GM18508 (cell line): ENCODE measurements around the gene WBP1L.
"Not testable (repeated sequence)": the region's sequence is repeated elsewhere in the genome, so short reads cannot be mapped to it uniquely, and the experiment has no call there.

ENCODE experiments used
- ATAC-seq: cut with Tn5 transposase; IDR thresholded peaks from one replicate; pipeline ENCODE4 v1.9.1; 2021; ENCODE audit warnings: moderate number of reproducible peaks; ENCODE audit not compliant: insufficient read depth, unreplicated experiment

The WBP1L gene

DNA sequence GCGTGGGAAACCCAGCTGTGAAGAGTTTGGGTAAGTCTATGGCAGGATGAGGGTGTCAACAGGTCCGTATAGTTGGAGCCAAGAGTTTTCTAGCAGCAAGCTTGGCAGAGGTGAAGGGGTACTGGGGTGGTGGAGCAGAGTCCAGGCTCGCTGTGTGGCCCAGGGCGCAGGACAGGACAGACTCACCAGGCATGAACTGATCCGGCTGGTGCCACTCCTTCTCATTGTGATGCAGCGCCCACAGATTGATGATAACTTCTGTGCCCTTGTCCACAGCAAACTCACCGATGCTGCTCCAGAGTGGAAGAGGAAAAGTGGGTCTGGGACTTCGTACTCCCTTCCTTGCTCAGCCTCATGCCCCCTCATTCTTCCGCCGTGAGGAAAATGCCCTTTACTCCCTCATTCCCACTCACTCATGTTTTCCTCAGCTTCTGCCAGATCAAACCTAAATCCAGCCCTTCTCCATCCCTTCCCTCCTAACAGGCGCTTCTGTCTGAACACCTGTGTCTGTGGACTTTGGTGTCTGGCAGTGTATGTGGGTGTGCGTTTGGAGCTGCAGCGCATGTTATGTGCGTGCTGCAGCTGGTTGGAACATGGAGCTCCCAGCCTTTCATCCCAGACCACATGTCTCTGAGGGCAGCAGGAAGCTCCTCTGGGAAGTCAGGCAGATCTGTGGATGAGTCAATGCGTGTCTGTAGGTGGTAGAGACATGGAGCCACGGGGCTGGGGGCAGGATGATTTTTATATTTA lies 87.7 kb downstream of the WBP1L start:
- no peak for ATAC-seq

DNA sequence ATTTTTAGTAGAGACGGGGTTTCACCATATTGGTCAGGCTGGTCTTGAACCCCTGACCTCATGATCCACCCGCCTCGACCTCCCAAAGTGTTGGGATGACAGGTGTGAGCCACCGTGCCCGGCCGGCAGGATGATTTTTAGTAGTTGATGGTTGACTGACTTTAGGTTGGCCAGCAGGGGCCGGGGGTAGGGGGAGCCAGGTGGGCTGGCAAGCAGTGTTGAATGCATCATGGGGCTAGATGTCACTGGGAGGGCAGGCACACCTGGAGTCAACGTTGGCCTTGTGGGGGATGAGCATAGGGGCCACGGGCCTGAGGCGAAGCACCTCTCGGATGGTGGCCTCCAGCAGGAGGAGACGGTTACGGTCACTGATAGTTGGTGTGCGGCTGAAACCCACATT lies 88.5 kb downstream of the WBP1L start:
- ATAC-seq, result no peak

DNA sequence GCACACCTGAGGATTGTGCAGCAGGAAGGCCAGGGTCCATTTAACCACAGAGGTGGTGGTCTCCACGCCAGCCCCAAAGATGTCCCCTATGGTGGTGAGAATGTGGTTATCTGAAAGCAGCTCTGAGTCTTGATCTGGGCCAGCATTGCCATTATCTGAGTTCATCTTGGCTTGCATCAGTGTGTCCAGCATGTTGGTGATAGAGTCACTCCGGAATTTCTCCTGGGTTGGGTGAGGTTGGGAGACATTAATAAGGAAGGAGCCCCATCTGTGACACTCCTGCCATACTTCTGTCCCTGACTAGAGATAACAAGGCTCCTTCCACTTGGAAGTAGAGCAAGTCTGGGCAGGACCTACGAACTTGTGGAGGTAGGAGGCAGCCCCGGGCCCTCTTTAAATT lies 89.2 kb downstream of the WBP1L start:
- no peak for ATAC-seq

DNA sequence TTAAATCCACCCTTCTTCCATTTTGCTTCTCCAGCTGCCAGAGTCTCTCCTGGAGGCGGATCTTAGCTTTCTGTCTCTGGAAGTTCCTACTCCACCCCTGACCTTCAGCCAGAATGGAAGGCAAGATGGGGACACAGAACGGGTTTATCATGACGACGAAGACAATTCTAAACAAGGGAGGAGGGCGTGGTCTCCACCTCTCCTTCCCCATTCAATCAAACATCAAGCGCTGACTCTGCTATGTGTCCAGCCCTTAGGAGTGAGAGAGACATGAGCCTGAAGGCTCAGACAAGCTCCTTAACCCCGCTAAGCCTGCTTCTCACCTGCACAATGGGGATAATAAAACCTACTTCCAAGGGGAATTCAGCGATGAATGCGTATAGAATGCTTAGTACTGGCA lies 90.4 kb downstream of the WBP1L start:
- ATAC-seq, result no peak

DNA sequence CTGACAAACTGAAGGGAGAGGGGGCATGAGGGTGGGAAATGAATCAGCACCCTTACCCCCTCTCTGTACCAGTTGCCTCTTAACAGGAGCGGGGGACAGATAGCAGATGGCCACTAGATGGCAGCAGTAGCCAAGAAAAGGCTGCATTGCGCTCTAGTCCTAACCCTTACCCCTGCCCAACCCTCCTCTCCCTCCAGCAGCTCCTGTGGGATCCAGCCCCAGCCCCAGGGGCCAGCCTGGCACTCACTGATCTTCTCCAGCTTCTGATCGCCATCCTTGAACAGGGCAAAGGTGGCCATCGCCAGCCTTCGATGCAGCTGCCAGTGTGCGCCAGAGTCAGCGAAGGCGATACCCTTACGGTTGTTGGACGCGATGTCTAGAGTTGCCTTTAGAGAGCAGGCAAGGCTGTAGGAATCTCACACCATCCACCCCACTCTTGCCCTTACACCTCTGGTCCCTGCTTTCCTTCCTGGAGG lies 91.3 kb downstream of the WBP1L start:
- ATAC-seq, result no peak

DNA sequence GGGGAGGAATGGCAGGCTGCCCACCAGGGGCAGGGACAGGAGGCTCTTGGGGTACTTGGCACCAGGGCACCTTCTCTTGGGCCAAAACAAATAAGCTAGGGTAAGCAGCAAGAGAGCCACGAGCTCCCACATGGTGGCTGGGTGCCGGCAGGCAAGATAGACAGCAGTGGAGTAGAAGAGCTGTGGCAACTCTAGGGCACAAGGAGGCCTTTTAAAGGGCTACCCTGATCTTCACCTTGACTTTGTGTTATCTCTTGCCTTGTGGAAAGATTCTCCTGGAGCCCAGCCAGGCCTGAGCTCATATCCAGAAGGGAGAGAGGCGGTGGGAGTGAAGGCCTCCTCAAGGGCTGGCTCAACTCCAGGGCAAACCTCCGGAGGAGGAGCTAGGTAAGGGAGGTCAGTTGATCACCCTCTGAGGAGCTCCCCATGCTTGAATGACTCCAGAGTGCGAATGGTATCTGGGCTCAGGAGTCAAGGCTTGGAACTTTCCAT lies 93.5 kb downstream of the WBP1L start, which contains the start of gene CYP17A1:
Gene CYP17A1 (minus strand): TSS at position 184 of the 492 bp plus-strand sequence. CDS start 52 bp downstream, at position 132.
- no peak for ATAC-seq

DNA sequence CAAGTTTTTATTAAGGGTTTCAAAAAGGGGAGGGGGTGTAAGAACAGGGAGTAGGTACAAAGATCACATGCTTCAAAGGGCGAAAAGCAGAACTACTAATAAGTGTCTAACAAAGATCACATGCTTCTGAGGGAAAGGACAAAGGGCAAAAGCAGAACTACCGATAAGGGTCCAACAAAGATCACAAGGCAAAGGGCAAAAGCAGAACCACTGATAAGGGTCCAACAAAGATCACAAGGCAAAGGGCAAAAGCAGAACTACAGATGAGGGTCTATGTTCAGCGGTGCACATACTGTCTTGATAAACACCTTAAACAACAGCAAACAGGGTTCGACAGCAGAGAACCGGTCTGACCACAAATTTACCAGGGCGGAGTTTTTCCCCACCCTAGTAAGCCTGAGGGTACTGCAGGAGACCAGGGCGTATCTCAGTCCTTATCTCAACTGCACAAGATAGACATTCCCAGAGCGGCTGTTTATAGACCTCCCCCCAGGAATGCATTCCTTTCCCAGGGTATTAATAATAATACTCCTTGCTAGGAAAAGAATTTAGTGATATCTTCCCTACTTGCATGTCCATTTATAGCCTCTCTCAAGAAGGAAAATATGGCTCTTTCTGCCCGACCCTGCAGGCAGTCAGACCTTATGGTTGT lies 94.7 kb downstream of the WBP1L start:
- not testable (repeated sequence) for ATAC-seq

DNA sequence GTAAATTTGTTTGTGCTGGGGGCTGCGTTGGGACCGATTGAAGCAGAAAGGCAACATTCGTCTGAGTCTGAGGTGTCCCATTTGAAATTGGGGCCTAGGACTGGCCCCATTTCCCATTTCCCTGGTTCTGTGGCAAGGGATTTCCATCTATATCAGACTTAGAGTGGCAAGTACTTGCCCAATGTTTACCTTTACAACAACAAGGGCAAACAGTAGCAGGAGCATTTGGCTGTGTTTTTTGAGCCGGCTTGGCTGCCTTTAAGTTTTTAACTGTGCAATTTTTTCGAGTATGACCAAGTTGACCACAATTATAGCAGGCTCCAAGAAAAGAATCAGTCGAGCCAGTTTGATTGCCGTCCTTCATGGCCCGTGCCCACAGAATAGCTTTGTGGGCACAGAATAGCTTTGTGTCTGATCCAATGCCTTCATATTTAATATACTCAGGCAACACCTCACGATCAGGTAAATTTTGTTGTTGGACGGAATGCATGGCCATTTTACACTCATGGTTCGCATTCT lies 98.1 kb downstream of the WBP1L start:
- ATAC-seq, result no peak

DNA sequence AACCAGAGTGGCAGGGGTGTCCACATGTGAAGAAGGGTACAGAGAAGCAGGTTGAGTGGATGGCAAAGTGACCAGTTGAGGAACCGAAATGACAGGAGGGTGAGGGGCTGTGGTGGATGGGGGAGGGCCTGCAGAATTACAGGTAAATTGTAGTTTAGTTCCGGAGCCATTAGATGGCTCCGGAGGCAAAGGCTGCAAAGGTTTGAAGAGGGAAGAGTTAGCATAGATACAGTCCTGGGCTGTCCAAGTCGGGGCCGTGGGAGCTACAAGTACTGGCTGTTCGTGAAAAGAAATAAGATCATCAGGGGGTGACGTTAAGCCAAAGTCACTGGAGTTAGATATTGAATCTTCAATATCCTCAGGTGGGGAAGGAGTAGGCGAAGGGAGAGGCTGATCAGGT lies 99.4 kb downstream of the WBP1L start:
- ATAC-seq, result not testable (repeated sequence)

DNA sequence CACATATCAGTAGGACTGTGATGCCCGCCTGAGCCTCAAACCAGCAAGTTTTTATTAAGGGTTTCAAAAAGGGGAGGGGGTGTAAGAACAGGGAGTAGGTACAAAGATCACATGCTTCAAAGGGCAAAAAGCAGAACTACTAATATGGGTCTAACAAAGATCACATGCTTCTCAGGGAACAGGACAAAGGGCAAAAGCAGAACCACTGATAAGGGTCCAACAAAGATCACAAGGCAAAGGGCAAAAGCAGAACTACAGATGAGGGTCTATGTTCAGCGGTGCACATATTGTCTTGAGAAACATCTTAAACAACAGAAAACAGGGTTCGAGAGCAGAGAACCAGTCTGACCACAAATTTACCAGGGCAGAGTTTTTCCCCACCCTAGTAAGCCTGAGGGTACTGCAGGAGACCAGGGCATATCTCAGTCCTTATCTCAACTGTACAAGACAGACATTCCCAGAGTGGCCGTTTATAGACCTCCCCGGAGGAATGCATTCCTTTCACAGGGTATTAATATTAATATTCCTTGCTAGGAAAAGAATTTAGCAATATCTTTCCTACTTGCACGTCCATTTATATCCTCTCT lies 100.5 kb downstream of the WBP1L start:
- ATAC-seq, result not testable (repeated sequence)

DNA sequence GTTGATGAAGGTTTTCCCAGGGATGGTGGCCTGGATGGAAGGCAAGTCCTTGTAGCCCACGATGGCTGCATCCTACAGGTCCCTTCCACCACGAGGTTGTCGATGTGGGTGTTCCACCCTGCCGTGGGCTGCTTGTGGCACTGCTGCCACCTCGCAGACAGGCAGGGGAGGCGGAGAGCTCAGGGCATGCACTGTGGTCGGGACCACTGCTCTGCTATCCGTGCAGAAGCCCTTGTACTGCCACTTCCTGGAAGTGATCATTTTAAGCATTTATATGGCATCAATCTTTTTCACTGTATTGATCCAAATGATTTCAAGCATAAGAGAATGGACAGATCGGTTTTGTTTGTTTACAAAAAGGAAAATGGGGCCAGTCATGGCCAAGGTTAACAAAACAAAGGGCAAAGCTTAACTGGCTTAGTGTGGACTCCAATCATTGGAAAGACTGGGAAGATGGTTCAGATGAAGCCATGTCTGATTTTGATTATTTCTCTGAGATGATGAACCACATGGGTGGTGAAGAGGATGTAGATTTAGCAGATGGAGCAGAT lies 101.7 kb downstream of the WBP1L start:
- no peak for ATAC-seq

DNA sequence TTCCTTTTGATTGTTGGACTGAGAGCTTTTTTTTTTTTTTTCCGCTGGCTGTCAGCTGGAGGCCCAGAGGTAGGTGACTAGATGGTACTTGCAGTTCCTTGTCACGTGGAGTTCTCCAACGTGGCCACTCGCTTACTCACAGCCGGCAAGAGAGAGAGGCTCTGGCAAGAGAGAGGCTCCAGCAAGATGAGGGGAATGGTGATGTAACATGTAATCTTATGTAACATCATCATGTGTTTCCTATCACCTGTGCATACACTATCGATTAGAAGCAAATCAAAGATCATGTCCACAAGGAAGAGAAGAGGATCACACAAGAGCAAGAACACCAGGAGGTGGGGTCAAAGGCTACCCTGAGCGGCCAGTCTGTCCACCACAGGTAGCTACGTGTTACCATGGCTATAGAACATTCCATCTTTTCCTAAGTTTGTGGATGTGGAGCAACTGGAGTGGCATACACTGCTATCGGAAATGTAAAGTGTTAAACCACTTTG lies 106.3 kb downstream of the WBP1L start:
- no peak for ATAC-seq

DNA sequence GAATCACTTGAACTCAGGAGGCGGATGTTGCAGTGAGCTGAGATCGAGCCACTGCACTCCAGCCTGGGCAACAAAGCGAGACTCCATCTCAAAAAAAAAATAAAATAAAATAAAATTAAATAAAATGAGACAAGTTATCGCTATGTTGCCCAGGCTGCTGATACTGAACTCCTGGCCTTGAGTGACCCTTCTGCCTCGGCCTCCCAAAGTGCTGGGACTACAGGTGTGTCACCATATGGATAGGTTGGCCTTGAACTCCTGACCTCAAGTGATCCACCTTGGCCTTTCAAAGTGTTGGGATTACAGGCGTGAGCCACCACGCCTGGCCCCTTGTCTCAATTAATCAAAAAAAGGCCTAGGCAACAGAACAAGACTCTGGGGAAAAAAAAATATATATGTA lies 109.5 kb downstream of the WBP1L start:
- ATAC-seq, result not testable (repeated sequence)

DNA sequence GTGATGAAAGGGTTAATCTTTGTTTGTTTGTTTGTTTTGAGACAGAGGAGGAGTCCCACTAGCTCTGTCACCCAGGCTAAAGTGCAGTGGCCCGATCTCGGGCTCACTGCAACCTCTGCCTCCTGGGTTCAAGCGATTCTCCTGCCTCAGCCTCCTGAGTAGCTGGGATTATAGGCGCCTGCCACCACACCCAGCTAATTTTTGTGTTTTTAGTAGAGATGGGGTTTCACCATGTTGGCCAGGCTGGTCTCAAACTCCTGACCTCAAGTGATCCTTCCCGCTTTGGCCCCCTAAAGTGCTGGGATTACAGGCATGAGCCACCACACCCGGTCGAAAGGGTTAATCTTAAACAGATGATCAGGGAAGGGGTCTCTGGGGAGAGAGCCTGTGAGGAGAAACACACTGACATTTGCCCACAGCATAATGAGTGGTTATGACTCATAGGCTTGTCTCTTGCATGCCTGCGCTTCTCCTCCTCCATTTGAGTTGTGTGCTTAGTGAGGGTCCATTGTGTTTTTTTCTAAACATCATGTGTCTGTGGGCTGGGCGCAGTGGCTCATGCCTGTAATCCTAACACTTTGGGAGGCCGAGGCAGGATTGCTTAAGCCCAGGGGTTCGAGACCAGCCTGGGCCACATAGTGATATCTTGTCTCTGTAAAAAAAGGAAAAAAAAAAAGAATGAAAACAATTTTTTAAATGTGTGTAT lies 112.1 kb downstream of the WBP1L start:
- not testable (repeated sequence) for ATAC-seq

DNA sequence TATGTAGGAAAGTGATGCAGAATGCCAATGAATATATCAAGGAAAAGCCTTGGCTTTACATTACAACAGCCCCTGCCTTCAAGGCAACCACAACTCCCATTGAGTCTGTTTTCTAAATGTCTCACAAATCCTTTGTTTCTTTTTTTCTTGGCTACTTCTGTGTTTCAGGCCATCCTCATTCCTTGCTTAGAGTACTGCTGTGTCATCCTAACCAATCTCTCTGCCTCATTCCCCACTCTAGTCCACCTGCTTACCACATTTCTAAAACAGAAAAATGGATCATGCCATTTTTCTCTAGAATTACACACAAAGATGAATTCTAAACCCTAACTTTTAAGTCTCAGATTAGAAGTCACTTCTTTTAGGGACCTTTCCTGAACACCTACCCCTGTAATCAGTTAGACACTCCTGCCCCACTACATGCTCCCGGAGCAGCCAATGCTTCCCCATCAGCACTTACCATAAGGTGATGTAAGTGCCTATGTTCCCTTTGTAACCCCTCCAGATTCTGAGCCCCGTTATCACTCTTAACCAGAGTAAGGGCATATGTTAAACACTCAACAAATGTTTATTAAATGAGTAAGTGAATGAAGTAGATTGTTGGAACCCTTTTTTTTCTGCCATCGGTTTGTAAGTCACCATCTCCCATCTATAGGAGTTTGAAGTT lies 113.1 kb downstream of the WBP1L start:
- no peak for ATAC-seq

DNA sequence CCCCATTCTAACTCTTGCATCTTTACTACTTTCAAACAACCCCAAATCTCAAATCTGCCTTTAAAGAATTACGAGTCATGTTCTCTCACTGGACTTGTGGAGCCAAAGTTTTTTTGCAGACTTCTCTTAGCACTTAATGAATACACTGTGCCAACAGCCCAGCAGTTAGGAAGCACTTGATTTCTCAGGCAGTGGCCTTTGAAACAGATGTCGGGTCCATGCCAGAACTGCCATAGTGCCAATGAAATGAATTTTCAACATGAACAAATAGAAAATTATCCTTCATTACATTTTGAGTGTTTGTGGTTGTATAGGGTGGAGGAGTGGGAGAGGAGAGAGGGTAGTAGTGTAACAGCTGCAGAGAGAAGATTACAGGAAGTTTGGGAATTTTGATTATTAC lies 116.2 kb downstream of the WBP1L start:
- no peak for ATAC-seq

DNA sequence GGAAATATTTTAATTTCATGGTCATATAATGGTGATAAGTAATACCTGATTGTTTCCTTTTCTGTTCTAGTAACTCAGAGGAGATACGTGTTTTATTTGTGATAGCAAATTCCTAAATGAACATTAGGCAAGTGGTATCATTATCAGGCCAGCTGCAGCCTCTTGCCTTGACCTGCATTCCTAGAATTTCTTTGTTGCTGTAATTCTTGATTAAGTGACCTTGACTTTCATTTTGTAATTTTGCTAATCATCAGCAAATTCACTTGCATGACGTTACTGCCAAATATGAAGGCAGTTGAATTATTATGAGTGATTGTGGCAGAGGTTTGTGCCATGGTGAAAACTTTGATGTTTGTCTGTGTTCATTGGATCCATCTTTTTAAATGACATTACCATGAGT lies 119.9 kb downstream of the WBP1L start:
- ATAC-seq, result no peak

DNA sequence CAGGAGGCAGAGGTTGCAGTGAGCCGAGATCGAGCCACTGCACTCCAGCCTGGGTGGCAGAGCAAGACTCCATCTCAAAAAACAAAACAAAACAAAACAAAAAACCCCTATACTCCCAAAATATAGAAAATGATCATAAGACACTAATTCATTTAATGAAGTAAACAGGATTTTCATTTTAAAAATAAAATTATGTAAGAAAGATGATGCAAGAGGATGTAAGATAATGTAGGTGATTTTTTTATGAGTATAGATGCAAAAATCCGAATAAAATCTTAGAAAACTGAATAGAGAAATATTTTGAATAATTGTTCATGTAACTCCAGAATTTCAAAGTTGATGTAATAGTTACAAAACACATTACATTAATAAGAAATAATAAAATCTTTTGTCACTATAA lies 121.9 kb downstream of the WBP1L start:
- no peak for ATAC-seq
